ENCODE measurements around the gene LGALSL.

- TF ChIP-seq CTCF (conservative IDR thresholded peaks at IDR 0.05; ENCODE audit: low read length) = no peak
- TF ChIP-seq EZH2phosphoT487 (IDR thresholded peaks at IDR 0.05; ENCODE audit: borderline replicate concordance, low read depth, low read length) = no peak
Observed at GRCh38 chr2:64485331-64485730, 31.4 kb downstream of the LGALSL start.

Measured in OCI-LY7 (cell line).